Measurements from ENCODE around the gene SPATS1.
A peak's percentile ranks its signal among the peaks of the same experiment; 100 is the strongest.
"Not testable (repeated sequence)": the region's sequence is repeated elsewhere in the genome, so short reads cannot be mapped to it uniquely, and the experiment has no call there.

The SPATS1 gene

DNA sequence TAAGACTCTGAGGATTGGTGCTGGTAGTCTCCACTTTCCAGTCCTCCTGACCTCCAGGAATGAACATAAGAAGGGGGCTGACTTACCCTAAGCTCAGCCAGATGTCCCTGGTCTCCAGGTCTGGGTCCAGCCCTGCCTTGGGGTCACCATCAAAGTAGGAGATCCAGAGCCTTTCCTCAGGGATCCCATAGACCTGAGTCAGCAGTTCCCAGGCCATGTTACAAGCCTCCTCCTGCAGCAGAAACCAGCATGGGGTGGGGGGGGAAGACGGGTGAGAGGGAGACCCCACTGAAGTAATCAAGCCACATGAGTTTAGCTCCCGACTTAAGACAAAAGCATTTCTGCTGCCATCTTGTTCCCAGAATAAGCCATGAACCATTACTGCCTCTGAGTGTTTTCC, 31.1 kb upstream of the SPATS1 start:
- DNase-seq = no peak
- no peak for ATAC-seq

DNA sequence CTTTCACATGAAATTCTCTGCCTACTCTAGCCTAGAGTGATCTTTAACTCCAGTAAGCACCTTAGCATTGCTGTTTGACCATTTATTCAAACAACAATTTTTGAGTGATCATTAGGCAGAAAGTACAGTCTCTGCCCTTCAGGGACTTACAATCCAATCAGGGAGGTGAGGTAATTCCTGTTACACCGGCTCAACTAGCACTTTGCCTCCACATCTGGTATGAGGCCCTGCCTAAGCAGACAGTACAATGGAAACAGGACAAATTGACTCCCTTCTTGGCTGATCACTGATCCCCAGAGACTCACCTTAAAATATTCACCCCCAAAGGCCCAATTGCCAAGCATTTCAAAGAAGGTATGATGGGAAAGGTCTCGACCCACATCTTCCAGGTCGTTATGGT, 30.7 kb upstream of the SPATS1 start:
- ATAC-seq (no peak), DNase-seq (no peak)

DNA sequence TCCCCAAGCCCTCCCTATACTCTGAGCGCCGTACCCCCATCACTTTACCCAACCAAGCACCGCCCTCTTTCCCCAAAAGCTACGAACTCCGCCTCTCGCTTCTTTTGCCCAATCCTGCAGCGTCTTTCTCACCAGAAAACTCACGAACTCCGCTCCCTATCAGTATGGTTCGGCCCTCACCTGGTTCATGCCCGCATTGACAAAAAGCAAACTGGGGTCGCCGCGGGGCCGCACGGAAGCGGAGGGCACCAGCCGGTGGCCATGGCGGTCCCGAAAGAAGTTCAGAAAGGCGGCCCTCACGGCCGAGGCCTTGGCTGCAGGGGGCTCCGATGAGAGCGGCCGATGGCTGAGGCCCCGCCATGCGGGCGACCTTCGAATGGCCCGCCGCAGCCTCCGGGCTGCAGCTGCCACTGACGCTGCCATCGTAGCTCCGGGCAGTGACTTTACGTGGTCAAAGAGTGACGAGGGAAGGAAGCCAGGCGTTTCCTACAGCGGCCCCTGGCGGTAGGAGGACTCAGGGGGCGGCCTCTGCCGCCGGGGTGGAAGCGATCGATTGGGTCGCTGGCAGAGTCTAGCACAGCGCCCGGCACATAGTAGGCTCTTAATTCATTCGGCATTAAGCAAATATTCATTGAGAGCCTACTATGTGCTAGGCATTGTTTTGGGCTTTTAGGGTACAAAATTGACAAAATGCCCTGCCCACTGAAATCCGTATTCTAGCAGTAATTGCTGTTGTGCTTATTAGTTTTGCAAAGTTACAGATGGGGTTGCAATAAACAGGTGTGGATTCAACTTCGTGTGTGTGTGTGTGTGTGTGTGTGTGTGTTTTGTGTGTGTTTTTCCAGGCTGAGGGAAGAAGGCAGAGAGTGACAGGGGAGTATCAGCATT, 29.3 kb upstream of the SPATS1 start, which contains the start of gene AARS2:
Gene AARS2 (minus strand): TSS at position 447 of the 888 bp plus-strand sequence. CDS start 24 bp downstream, at position 423.
- peak; percentile 98 for DNase-seq

DNA sequence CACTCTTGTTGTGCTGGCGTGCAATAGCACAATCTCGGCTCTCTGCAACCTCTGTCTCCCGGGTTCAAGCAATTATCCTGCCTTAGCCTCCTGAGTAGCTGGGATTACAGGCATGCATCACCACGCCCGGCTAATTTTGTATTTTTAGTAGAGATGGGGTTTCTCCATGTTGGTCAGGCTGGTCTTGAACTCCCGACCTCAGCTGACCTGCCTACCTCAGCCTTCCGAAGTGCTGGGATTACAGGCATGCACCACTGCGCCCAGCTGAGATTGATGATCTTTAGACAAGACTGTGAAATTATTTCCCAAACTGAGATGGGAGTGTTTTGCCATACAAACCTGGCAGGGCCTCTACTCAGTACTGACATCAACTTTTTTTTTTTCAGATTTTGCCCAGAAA, 27.8 kb upstream of the SPATS1 start:
- ATAC-seq, DNase-seq: not testable (repeated sequence)

More for the DNA sequence above, 29.3 kb upstream of the SPATS1 start, which contains the start of gene AARS2:
- peak; percentile 94 for ATAC-seq

DNA sequence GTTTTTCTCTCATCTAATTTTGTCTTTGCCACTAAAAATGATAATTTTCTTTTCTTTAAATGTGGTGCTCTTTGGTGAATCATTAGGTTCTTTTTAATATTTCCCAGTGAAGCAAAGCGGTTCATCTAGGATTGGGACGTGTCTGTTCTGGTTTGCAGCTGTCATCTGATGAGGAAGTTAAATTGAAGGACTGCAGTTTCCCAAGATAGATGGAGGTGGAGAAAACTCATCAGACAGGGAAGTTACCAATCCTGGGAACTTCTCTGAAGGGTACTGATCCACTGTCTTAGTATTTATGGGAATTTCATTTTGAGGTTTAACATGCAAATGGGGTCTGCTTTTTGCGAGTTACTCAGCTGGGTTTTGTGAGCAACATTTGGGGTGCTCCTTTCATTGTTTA, 26.9 kb upstream of the SPATS1 start:
- DNase-seq (no peak), ATAC-seq (no peak)

DNA sequence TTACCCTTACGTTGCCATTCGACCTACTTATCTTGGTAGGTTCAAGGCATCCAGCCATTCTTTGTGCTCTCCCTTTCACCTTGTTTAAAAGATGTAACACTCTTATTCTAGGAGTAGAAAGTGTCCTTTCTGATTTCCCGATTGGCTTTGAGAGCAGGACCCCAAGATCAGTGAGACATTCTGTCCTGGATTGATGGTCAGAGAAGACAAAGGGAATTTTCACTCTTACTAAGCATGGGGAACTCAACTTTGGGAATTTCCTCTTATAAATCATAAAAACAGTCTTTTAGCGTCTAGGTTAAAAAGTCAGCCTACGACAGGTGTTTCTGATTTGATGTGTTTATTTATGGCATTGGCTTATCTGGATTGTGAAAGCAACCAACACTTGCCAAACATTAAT, 26.5 kb upstream of the SPATS1 start:
- no peak for ATAC-seq
- no peak for DNase-seq

DNA sequence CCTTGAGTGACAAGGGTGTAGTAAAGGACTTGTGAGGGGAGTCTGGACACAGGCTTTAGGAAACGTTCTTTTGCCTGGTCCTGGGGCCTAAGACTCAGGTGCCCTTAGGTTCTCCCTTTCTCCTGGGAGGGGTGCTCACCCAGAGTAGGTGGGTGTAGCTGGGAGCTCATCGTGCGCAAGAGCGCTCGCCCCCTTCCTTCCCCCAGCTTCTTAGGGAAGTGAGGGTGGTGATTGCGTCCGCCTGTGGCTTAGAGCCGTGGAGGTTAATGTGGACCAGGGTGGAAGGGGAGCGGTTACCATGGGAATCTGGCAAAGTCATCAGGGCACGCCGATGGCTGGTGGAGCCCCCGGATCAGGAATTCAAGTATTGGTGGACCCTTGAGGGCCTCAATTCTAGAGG, 26.0 kb upstream of the SPATS1 start:
- DNase-seq = no peak

DNA sequence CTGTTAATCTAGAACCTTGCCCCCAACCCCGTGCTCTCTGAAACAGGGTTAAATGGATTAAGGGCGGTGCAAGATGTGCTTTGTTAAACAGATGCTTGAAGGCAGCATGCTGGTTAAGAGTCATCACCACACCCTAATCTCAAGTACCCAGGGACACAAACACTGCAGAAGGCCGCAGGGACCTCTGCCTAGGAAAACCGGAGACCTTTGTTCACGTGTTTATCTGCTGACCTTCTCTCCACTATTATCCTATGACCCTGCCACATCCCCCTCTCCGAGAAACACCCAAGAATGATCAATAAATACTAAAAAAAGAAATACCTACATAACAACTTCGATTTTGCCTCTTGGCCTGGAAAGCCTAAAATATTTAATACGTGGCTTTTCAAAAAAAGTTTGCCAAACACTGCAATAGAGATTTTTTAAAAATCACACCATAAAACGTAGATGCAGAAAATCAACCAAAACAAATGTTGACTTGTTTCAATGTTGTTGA, 25.3 kb upstream of the SPATS1 start:
- DNase-seq, ATAC-seq: not testable (repeated sequence)

More for the DNA sequence above, 26.0 kb upstream of the SPATS1 start:
- no peak for ATAC-seq

DNA sequence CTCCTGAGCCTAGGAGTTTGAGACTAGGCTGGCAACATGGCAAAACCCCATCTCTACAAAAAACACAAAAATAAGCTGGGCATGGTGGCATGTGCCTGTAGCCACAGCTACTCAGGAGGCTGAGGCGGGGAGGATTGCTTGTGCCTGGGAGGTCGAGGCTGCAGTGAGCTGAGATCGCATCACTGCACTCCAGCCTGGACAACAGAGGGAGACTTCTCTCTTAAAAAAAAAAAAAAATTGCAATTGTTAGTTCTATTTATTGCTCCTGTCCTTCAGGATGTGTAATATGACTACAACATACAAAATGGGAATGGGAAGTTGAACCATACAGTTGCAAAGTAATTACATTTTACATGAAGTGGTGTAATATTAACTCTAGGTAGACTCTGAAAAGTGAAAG, 21.2 kb upstream of the SPATS1 start:
- ATAC-seq (no peak), DNase-seq (no peak)

DNA sequence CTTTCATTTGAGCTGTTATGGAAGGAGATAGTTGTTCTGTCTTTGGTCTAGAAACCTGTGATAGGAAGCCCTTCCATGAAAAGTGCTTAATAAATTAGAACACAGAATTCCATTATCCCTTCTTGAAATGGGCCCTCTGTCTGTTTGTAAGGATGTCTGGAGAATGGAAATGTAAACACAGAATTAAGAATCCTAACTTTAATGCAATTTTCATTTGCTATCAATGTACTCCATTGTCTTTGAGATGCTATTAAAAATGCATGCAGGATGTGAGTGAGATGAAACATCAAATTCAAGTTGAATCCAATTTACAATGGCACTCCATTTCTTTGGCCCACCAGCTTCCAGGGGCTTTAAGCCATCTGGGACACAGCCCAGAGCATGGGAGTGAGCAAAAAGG, 15.4 kb upstream of the SPATS1 start:
- no peak for ATAC-seq

DNA sequence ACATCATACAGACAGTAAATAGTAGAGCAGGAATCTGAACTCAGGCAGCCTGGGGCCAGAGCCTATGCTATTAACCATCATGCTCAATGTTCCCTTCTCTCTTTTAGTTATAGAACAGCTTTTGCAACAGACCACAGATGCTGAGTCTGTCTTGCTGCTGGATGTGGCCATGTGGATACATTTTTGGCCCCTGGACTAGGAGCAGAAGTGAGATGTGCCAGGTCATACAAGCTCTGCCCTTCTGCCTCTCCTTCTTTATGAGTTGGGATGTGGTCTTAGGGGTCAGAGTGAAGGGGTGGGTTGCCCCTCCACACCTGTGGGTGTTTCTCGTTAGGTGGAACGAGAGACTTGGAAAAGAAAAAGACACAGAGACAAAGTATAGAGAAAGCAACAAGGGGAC, 14.7 kb upstream of the SPATS1 start:
- no peak for ATAC-seq
- no peak for DNase-seq

More for the DNA sequence above, 15.4 kb upstream of the SPATS1 start:
- DNase-seq = no peak

DNA sequence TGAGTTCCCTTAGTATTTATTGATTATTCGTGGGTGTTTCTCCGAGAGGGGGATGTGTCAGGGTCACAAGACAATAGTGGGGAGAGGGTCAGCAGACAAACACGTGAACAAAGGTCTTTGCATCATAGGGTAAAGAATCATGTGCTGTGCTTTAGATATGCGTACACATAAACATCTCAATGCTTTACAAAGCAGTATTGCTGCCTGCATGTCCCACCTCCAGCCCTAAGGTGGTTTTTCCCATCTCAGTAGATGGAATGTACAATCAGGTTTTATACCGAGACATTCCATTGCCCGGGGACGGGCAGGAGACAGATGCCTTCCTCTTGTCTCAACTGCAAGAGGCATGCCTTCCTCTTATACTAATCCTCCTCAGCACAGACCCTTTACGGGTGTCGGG, 14.2 kb upstream of the SPATS1 start:
- ATAC-seq, DNase-seq: not testable (repeated sequence)

DNA sequence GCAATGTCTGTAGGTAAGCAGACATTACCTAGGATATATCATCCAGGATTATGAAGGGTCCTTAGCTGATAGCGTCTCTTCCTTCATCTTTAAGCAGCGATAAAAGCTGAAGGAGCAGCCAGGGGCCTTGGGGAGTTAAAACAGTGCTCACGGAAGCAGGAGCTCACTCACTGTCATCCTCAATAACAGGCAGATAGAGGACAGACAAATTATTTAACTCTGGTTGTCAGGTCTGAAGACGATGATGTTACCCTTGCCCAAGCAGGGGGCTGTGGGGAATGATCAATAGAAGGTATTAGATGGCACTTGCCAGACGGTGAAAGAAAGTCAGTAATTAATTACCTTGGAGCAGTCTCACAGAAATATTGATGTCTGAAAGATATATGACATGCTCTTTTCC, 12.6 kb upstream of the SPATS1 start:
- ATAC-seq = no peak
- DNase-seq = no peak

DNA sequence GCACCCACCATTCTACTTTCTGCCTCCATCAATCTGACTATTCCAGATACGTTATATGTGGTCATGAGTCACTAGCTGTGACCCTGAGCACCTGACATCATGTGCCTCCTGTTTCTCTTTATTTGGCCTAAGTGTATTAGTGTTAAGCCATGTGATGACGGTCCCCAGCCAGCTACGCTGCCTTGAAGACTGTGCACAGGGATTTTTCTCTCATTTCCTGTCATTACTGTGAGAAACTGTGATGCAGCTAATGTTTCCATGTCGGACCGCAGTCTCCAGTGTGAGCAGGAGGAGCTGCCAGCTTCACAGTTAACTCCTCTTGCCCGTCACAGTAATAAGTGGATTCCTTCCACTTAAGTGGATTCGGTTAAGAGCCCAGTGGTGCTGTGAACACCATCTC, 9.9 kb upstream of the SPATS1 start:
- ATAC-seq (no peak), DNase-seq (no peak)

DNA sequence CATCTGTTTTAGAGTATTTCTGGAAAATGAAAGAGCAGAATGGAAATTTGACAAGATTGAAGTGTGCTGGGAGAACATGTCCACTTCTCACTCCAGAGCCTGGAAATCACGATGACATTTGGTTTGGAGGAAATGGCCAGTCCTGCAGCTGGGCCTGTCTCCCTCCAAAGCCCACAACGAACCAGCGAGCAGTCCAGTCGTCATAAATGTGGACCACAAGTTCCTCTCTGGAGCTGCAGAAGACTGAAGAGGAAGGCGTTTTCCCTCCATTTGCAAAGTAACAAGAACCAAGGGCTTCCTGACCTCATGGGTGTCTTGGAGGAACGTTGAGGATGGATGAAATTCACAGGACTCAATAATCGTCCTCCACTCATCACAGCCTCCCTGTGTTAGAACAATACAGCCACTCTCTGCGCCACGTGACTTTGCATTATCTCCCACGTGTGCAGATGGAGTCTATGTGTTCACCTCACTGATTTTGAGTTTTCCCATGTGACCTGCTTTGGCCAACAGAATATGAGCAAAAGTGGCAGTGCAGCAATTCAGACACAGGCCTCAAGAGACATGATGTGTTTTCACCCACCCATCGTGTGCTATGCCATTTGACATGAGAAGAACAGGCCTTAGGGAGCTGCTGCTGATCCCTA, 9.1 kb upstream of the SPATS1 start:
- DNase-seq (no peak), ATAC-seq (no peak)

DNA sequence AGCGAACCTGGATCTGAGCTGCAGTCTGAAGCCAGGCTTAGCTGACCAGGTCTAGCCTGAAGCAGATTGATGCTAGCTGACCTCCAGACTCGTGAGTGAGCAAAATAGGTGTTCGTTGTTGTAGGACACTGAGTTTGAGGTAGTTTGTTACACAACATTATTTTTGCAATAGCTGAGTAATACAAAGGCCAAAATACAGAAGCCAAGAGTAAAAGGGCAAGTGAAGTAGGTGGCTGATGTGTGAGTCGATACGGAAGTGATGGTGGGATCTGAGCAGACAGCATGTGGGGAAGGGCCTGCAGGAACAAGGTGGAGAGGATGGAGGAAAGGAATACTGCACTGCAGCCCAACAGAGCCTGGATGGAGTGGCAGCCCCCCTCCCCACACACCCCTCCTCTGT, 8.5 kb upstream of the SPATS1 start:
- ATAC-seq = no peak
- no peak for DNase-seq

DNA sequence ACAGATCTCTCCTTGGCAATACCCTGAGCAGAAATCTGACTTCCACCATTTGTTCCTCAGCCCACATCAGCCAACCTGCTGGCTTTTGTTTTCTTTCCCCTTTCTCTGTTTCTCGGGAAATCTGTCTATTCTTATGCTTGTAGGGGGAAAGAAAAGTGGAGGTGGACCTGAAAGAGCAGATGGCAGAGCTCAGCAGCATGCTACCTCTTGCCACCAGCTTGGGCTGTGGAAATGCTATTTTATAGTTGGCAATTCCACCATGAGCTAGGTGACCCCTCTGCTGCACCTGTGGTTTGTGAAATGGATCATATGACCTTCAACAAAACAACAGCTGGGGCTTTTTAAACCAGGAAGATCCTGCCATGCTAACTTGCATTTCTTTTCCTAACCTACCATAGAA, 6.8 kb upstream of the SPATS1 start:
- ATAC-seq = no peak

DNA sequence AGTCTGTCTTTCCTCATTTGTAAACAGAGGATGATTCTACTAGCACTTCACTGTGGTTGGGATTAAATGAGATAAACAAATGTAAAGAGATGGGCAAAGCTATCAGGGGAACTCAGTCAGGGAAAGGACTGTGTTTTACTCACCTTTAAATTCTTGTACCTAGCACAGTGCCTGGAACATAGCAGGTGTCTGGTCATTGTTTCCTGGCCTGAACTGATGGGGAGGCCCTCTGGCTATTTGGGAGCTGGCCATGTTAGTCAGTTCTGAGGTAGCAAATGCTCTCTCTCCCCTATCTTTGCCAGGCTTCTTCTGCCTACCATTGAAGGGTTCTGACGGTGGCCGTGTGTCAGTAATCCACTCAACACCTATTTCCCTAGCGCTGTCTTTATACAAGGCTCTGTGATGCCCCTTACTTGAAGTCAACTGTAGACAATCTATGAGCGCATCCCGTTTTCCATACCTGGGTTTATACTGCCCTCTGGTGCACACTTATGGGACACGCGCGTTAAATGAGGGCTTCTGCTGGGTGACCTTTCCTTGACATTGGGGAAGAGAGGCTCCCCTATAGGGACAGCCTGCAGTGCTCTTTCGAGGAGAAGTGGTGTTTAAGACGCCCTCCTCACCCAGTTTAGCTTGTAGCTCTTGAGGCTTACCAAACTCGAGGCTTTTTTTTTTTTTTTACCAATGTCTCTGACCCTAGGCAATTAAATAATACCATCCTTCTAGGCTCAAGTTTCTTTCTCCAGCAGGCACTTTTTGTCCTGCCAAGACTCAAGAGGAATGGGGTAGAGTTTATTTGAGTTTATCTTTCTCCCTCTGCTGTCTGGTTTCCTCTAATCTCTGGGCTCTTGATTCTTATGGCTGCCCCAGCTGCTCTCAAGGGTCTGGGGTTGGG, 4.0 kb upstream of the SPATS1 start:
- DNase-seq = peak; percentile 65
- ATAC-seq = peak; percentile 77

More for the DNA sequence above, 6.8 kb upstream of the SPATS1 start:
- DNase-seq = no peak

DNA sequence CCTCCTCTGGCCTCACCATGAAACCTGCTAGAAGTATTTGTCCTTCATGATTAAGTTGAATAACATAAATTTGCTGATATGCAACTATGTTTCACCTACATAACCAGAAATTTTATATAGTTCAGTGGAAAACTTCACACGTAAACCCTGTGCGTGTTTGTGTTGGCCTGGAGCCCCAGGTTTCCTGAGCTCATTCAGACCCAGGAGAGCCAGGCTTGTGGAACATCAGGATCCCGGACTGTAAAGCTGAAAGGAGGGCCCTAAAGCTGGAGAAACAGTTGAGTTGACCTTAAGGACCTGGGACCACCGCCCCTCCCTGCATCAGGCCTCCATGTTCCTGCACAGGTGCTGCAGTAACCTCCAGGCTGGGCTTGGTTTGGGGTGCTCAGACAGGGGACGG, 3.1 kb upstream of the SPATS1 start:
- ATAC-seq = no peak

DNA sequence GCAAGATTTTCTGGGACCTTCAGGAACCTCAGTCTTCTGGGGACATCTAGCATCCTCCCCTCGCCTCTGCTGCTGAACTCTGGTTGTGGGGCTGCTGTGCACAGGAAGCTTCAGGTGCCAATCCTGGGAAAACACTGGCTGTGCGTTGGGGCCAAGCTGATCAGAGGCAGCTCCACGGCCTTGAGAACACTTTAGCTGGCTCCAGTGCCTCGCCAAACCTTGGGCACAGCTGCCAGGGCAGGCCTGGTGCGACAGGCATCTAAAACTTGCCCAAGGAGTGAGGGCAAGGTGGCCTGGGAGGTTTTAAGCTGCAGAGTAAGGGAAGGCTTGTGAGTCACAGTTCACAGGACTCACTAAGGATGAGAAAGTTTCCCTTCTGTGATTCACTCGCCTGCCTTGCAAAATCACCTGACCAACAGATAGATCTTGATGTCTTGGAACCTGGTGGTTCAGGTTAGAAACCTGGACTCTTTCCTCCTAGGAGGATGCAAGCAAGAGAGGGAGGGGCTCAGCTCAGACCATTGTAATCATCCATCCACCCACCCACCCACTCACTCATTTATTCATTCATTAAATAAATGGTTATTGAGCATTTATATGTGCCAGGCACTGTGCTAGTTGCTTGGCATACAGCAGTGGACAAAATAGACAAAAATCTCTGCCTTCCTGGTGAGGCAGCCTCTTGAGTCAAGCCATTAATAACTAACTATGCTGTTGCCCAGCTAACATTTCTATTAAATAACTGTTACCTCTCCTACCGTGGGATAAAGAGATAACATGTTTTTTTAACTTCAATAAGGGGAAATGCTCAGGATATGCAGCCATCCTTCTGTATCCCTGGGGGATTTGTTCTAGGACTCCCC, 2.5 kb upstream of the SPATS1 start:
- no peak for DNase-seq
- ATAC-seq = peak; percentile 74

More for the DNA sequence above, 3.1 kb upstream of the SPATS1 start:
- DNase-seq = no peak

Data from stimulated activated naive CD8-positive, alpha-beta T cell treated with anti-CD3 and anti-CD28 coated beads, Interleukin-15, Interleukin-2, amounts not matched to agents 100 U/mL and 50 U/mL, for 24 hours (primary cell).